ENCODE results near the gene PPP2R1B. TPM values are rescaled to one million over a fixed set of nuclear protein-coding genes. Genes with fewer than 3 reads are reported as not detected.

Gene PPP2R1B
- total RNA-seq, 1 experiment from 2014 or later = 105 TPM

- WGBS (ENCODE audit: extremely low coverage, insufficient read length, low lambda C conversion rate) = no CpG with 5 or more reads among the region's 4 CpGs
Measured at GRCh38 chr11:111770581-111771134, 4.5 kb upstream of the PPP2R1B start.

More at GRCh38 chr11:111770581-111771134, 4.5 kb upstream of the PPP2R1B start:
- Histone ChIP-seq H3K9ac (ENCODE audit: extremely low read depth, insufficient read length, low read length) (no peak overlapping the region), H3K4ac (ENCODE audit: low read depth, low read length) (no peak overlapping the region), H2BK12ac (ENCODE audit: insufficient read length, low read depth, low read length) (no peak overlapping the region), H3K27ac (ENCODE audit: insufficient read length, low read depth, low read length) (no peak overlapping the region), H4K8ac (replicated peaks; ENCODE audit: insufficient read length, low read depth, low read length) (no peak overlapping the region), H4K91ac (ENCODE audit: insufficient read length, low read depth, low read length) (no peak overlapping the region), H4K5ac (ENCODE audit: insufficient read length, low read depth, low read length) (no peak overlapping the region), H3K79me1 (ENCODE audit: insufficient read depth, low read depth, low read length, poor library complexity, severe bottlenecking) (no peaks in the 10 kb centered on the region), H2BK20ac (ENCODE audit: low read depth, low read length, poor library complexity, severe bottlenecking) (no peak overlapping the region), H3K23me2 (ENCODE audit: insufficient read length, low read depth, low read length, poor library complexity, severe bottlenecking) (peaks cover 8% of the 10 kb centered on the region), H3K56ac (ENCODE audit: insufficient read length, low read depth, low read length) (no peak overlapping the region), H2BK5ac (ENCODE audit: insufficient read length, low read length) (no peak overlapping the region), H2AFZ (ENCODE audit: low read length) (no peak overlapping the region), H2BK15ac (ENCODE audit: low read depth, low read length) (no peak overlapping the region), H3T11ph (ENCODE audit: low read length) (no peak overlapping the region), H3K27me3 (ENCODE audit: insufficient read depth, low read length) (no peaks in the 10 kb centered on the region), H2AK5ac (ENCODE audit: insufficient read length, low read length) (no peak overlapping the region), H3K4me1 (ENCODE audit: insufficient read depth, low read length) (peaks cover 6% of the 10 kb centered on the region; the same call in 1 of the 2 replicates), H4K20me1 (ENCODE audit: control insufficient read depth, insufficient read depth, insufficient read length) (no peaks in the 10 kb centered on the region), H3K79me2 (ENCODE audit: insufficient read depth, low read length) (no peaks in the 10 kb centered on the region), H3K23ac (ENCODE audit: insufficient read length, low read depth, low read length) (no peak overlapping the region), H3K9me3 (ENCODE audit: control insufficient read depth, low read depth, low read length) (no peaks in the 10 kb centered on the region), H3K4me2 (ENCODE audit: insufficient read depth, insufficient read length, low read length) (no peak overlapping the region), H3K18ac (ENCODE audit: insufficient read length, low read depth, low read length) (no peak overlapping the region), H2BK120ac (ENCODE audit: low read depth, low read length, poor library complexity, severe bottlenecking) (no peak overlapping the region), H3K14ac (ENCODE audit: insufficient read depth, low read length) (no peak overlapping the region)
- H3K4me3 Mint-ChIP-seq = no peak overlapping the region; a peak in 1 of 5 replicates
- H3K36me3 Mint-ChIP-seq (ENCODE audit: insufficient read depth in 1 of 3, low read depth in 3 of 3) = no peaks in the 10 kb centered on the region; a peak in 1 of 7 replicates
- H3K9me3 Mint-ChIP-seq = no peaks in the 10 kb centered on the region
- peaks cover 27 to 32% of the 10 kb centered on the region in 2 experiments for H3K4me1 Mint-ChIP-seq
- H3K27me3 Mint-ChIP-seq (ENCODE audit: low read depth) = no peaks in the 10 kb centered on the region
- peak overlapping the region in 2 of 3 experiments; percentile 18 to 46; a peak in 2 of 7 replicates for H3K27ac Mint-ChIP-seq
- no peak for DNase-seq
- TF ChIP-seq CTCF (conservative IDR thresholded peaks at IDR 0.05) = no peak
